Pancreas (tissue), 10 donors: ENCODE measurements around the gene TEDC2. TPM values are rescaled to one million over a fixed set of nuclear protein-coding genes. Genes with fewer than 3 reads are reported as not detected.
A peak's percentile ranks its signal among the peaks of the same experiment; 100 is the strongest.

ENCODE experiments used
- ATAC-seq, 4 donors: fragments of 200-7000 bp; cut with Tn5 transposase; one replicate each; pipeline versions ENCODE4 v1.8.0 to v1.9.1; 2020; ENCODE audit warnings: mild to moderate bottlenecking in 4 of 4, moderate library complexity in 4 of 4
- DNase-seq, 6 donors: peaks; one replicate each; pipeline ENCODE4 v3.0.0-alpha.2; 2020
- FAIRE-seq: peaks from 2 replicates; lab custom pipeline; 2012; peaks lifted over from hg19 to GRCh38; lab: Jason Lieb, UNC
- H3K27ac ChIP-seq, 4 donors: fragments of 200-600 bp; sonication (generic); 1 replicate in 3 of 4; 2 replicates in 1 of 4; pipeline versions ENCODE4 v1.5.0 to v1.8.0; 2020
- H3K27me3 ChIP-seq, 4 donors: fragments of 200-600 bp; one replicate each; pipeline ENCODE4 v1.8.0; 2021
- H3K36me3 ChIP-seq, 3 donors: fragments of 200-600 bp; sonication (generic) in 1 of 3; one replicate each; pipeline versions ENCODE4 v1.5.0 to v1.8.0; 2020 to 2021
- H3K4me1 ChIP-seq, 3 donors: fragments of 200-600 bp; one replicate each; pipeline ENCODE4 v1.8.0; 2021
- H3K4me3 ChIP-seq, 4 donors: fragments of 200-600 bp; sonication (generic) in 2 of 4; one replicate each; pipeline versions ENCODE4 v1.5.0 to v1.8.0; 2020 to 2021
- H3K9me3 ChIP-seq, 4 donors: fragments of 200-600 bp; one replicate each; pipeline ENCODE4 v1.8.0; 2021
- CTCF ChIP-seq, 4 donors: fragments of 200-600 bp; sonication (generic) in 3 of 4; IDR thresholded peaks; one replicate each; pipeline versions ENCODE4 v1.5.0 to v1.8.0; 2021; ENCODE audit warnings: antibody characterized with exemption in 4 of 4
- WGBS, 2 donors: extraction: QIAGEN DNeasy Blood & Tissue Kit; methylation state at CpG; one replicate each; pipeline ENCODE4 v1.1.7; 2013; 5-methylcytosine and 5-hydroxymethylcytosine counted together
- intact Hi-C, 3 donors: fragments of 100-400 bp; cut with DNase I; formaldehyde crosslinking; loops; one replicate each; pipeline versions ENCODE4 v1.11.1 to v1.14.2; 2022
- polyA plus RNA-seq, 2 donors: library from polyadenylated mRNA; stranded (reverse); fragments of 200-250 nt; gene quantifications; one replicate each; pipeline ENCODE4 v1.2.3, GENCODE V29; 2013
- total RNA-seq, 6 donors: library from RNA; stranded (reverse); fragmentation: NEBNext Ultra II Directional in 4 of 6; extraction: Animal tissue kit (Norgen Biotek cat#: 25700) in 4 of 6; gene quantifications; one replicate each; pipeline versions ENCODE4 v1.2.1 to v1.2.4, GENCODE V29; 2021 to 2023
- donor health status: healthy with polysubstance abuse.
- donor health status: DM: no; HTN: no; CAD: no; lungs with moderate emphysema.
- donor health status: DM: no; HTN: no; CAD: no.
- donor health status: control.
- donor health status: control.
- donor health status: Bipolar disorder and iron deficiency.
- donor health status: DM: yes; HTN: yes; CAD: no.
- donor health status: DM: no; HTN: no; CAD: no.
- donor health status: DM: no; HTN: no; CAD: no.
- donor health status: DM: yes; HTN: yes; CAD: no.

The TEDC2 gene
- total and polyA plus RNA-seq, 8 donors = 0.16 to 1.4 (median 0.81) TPM; not detected in 1

GRCh38 chr16:2500918-2501750, 41.2 kb downstream of the TEDC2 start:
- FAIRE-seq = no peak

GRCh38 chr16:2501946-2502895, 42.3 kb downstream of the TEDC2 start:
- Histone ChIP-seq H3K27ac (peak overlapping the region; percentile 29 to 74 (median 71)), H3K36me3 (peaks cover 0 to 6% (median 0%) of the 10 kb centered on the region in 3 donors), H3K4me1 (peaks cover 21 to 25% (median 22%) of the 10 kb centered on the region in 3 donors), H3K9me3 (no peaks in the 10 kb centered on the region), H3K4me3 (peak overlapping the region in 1 of 4 donors; percentile 2), H3K27me3 (no peaks in the 10 kb centered on the region)
- WGBS, 2 donors = 60 to 64% methylated on average over 17 to 18 of the region's 18 CpGs
- intact Hi-C loops = loop anchor here in 1 of 3 donors (2.0 to 5.0 kb wide), 2 partner anchors 65 to 310 kb away; no protein-coding TSS in a partner anchor
- FAIRE-seq (no peak), ATAC-seq (no peak), DNase-seq (no peak)
- TF ChIP-seq CTCF (IDR thresholded peaks at IDR 0.05) = no peak

More at GRCh38 chr16:2500918-2501750, 41.2 kb downstream of the TEDC2 start:
- DNase-seq = peak; percentile 72 to 94 (median 84)
- 37 to 48% methylated on average over 16 to 23 of the region's 23 CpGs for WGBS, 2 donors
- Histone ChIP-seq H3K9me3 (no peaks in the 10 kb centered on the region), H3K4me1 (peaks cover 21 to 25% (median 22%) of the 10 kb centered on the region in 3 donors), H3K4me3 (peak overlapping the region in 1 of 4 donors; percentile 7), H3K27me3 (no peaks in the 10 kb centered on the region), H3K27ac (peak overlapping the region in 2 of 4 donors; percentile 29 to 74), H3K36me3 (peaks cover 0 to 16% (median 0%) of the 10 kb centered on the region in 3 donors)
- peak; percentile 96 to 99 (median 98) for TF ChIP-seq CTCF (IDR thresholded peaks at IDR 0.05)
- ATAC-seq = peak; percentile 75 to 89 (median 84)
- intact Hi-C loops = loop anchor here in 1 of 3 donors (2.0 to 5.0 kb wide), 2 partner anchors 64 to 309 kb away; no protein-coding TSS in a partner anchor

- ATAC-seq = no peak
- peaks cover 3 to 15% (median 5%) of the 10 kb centered on the region in 3 donors for H3K4me1 ChIP-seq
- H3K27ac ChIP-seq = no peak overlapping the region
- intact Hi-C loops = no loop called here
- 86 to 91% methylated on average over 14 of the region's 14 CpGs for WGBS, 2 donors
- peaks cover 0 to 5% (median 0%) of the 10 kb centered on the region in 3 donors for H3K36me3 ChIP-seq
- DNase-seq = peak in 1 of 6 donors; percentile 22
- no peaks in the 10 kb centered on the region for H3K9me3 ChIP-seq
- H3K27me3 ChIP-seq = no peaks in the 10 kb centered on the region
- FAIRE-seq = no peak
- TF ChIP-seq CTCF (IDR thresholded peaks at IDR 0.05) = no peak
- no peak overlapping the region for H3K4me3 ChIP-seq
Measured at GRCh38 chr16:2505695-2506094, 45.8 kb downstream of the TEDC2 start.

GRCh38 chr16:2507052-2507659, 47.2 kb downstream of the TEDC2 start:
- ATAC-seq (peak in 2 of 4 donors; percentile 13 to 59), DNase-seq (peak in 2 of 6 donors; percentile 53 to 58), FAIRE-seq (no peak)
- Histone ChIP-seq H3K27me3 (no peaks in the 10 kb centered on the region), H3K27ac (peak overlapping the region in 2 of 4 donors; percentile 55 to 60), H3K36me3 (peaks cover 0 to 5% (median 0%) of the 10 kb centered on the region in 3 donors), H3K4me1 (peaks cover 0 to 4% (median 0%) of the 10 kb centered on the region in 3 donors), H3K9me3 (no peaks in the 10 kb centered on the region), H3K4me3 (no peak overlapping the region)
- intact Hi-C loops = no loop called here
- TF ChIP-seq CTCF (IDR thresholded peaks at IDR 0.05) = no peak
- WGBS, 2 donors = 86 to 90% methylated on average over 14 of the region's 14 CpGs
